ENCODE results near the gene GLTP. TPM values are rescaled to one million over a fixed set of nuclear protein-coding genes. Genes with fewer than 3 reads are reported as not detected.
"Not testable (repeated sequence)": the region's sequence is repeated elsewhere in the genome, so short reads cannot be mapped to it uniquely, and the experiment has no call there.

GLTP gene
- total RNA-seq, 1 experiment from 2014 or later, result 24.0 TPM

DNA sequence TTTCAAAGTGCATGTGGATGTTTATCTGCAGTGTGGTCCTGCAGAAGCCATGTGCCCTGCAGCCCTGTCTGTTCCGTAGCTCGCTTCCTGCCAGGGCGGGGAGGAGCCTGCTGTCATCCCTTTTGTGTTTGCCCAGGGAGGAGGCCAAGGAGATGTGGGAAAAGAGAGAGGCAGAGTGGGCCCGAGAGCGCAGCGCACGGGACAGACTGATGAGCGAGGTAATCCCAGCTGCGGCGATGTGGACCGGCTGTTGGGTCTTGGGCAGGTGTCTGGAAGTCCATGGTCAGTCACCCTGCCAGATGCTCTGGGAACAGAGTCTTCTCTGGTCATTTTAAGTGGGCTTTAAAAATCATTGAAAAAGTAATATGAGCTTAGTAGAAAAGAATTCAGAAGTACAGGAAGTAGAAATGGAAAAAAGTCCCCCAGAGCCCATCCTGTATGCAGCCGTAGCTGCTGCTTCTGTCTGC, 32.5 kb upstream of the GLTP start:
- Histone ChIP-seq H3K4me3 (no peak overlapping the region), H3K36me3 (peaks cover 44% of the 10 kb centered on the region), H3K27me3 (no peaks in the 10 kb centered on the region), H3K9me3 (no peaks in the 10 kb centered on the region)
- no peak for DNase-seq

- H3K36me3 ChIP-seq, result peaks cover 42% of the 10 kb centered on the region
- DNase-seq, result peak; percentile 58
- no peaks in the 10 kb centered on the region for H3K27me3 ChIP-seq
- no peak overlapping the region for H3K4me3 ChIP-seq
- no peaks in the 10 kb centered on the region for H3K9me3 ChIP-seq
Observed at GRCh38 chr12:109910969-109911348, 30.6 kb upstream of the GLTP start.

- peaks cover 38% of the 10 kb centered on the region for H3K36me3 ChIP-seq
- no peaks in the 10 kb centered on the region for H3K27me3 ChIP-seq
- no peak for DNase-seq
- no peak overlapping the region for H3K4me3 ChIP-seq
- no peaks in the 10 kb centered on the region for H3K9me3 ChIP-seq
Observed at GRCh38 chr12:109910254-109910968, 30.1 kb upstream of the GLTP start.

DNA sequence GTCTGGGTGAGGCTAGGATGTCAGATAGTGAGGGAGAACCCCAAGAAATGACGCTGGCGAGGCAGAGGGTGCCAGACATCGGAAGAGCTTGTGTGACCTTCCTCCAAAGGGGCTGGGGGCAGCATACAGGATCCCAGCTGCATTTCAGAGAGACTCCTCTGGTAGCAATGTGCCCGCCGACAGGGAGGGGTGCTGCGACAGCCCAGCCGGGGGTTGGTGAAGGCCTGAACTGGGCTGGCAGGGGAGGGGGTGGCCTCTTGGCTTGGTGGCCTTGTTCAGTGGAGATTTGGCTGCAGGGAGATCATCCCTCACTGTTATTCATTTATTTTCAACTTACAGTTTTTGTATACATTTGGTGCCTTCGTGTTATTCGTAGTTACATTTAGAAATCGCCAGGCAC, 25.0 kb upstream of the GLTP start:
- peaks cover 38% of the 10 kb centered on the region for H3K36me3 ChIP-seq

GRCh38 chr12:109902891-109903418, 22.6 kb upstream of the GLTP start:
- no peaks in the 10 kb centered on the region for H3K27me3 ChIP-seq
- no peak for DNase-seq
- peaks cover 25% of the 10 kb centered on the region for H3K36me3 ChIP-seq
- no peaks in the 10 kb centered on the region for H3K9me3 ChIP-seq
- H3K4me3 ChIP-seq, result no peak overlapping the region

More for the DNA sequence above, 25.0 kb upstream of the GLTP start:
- no peak for DNase-seq
- H3K4me3 ChIP-seq, result no peak overlapping the region
- no peaks in the 10 kb centered on the region for H3K27me3 ChIP-seq
- H3K9me3 ChIP-seq, result no peaks in the 10 kb centered on the region

DNA sequence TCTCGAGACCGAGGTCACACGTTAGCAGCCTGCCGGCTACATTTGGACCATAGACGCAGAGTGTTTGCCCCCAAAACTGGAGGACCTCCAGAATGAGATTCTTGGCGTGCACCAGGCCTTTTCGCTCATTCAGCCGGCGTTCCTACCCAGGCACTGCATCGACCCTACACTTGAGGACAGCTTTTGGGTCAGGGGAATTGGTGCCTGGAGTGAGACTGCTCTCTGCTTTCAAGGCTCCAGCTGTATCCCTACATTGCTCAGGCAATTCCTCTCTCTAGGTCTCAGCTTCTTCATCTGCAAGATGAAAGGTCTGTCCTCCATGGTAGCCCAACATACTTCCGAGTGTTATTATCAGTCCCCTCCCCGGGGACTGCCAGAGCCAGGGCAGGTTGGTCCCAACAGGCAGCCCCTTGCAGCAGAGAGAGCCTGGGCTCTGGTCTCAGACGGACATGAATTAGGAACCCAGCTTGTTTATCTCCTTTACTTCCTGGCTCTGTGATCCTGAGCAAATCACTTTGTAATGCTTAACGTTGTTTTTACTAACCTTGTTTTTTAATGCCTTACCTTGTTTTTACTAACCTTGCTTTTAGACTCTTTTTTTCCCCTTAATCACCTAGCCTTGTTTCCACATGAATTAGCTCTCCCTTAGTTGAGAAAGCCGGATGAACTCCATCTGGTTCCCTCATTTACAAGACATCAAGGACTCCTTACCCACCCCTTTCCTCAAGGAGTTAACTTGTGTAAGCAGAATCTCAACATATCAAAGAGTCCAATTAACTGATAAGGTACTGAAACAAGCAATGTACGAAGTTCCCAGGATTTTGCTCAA, 20.6 kb upstream of the GLTP start:
- DNase-seq, result no peak
- no peaks in the 10 kb centered on the region for H3K9me3 ChIP-seq
- peak overlapping the region; percentile 81 for H3K4me3 ChIP-seq
- no peaks in the 10 kb centered on the region for H3K27me3 ChIP-seq
- H3K36me3 ChIP-seq, result peaks cover 16% of the 10 kb centered on the region

- Histone ChIP-seq H3K27me3 (no peaks in the 10 kb centered on the region), H3K36me3 (peaks cover 16% of the 10 kb centered on the region), H3K9me3 (no peaks in the 10 kb centered on the region), H3K4me3 (peak within 1 kb of the TSS; percentile 81)
- DNase-seq, result peak; percentile 86
Observed at GRCh38 chr12:109899783-109900751, 19.7 kb upstream of the GLTP start, which contains the start of gene TCHP. TSS of gene TCHP (plus strand) at chr12:109900274. CDS start at chr12:109903027, 2,753 bp downstream.

GRCh38 chr12:109899345-109899744, 19.0 kb upstream of the GLTP start:
- DNase-seq, H3K27me3 ChIP-seq, H3K9me3 ChIP-seq: not testable (repeated sequence)
- Histone ChIP-seq H3K4me3 (peak overlapping the region; percentile 81), H3K36me3 (peaks cover 13% of the 10 kb centered on the region)

- DNase-seq, result no peak
- no peak overlapping the region for H3K4me3 ChIP-seq
- no peaks in the 10 kb centered on the region for H3K9me3 ChIP-seq
- no peaks in the 10 kb centered on the region for H3K27me3 ChIP-seq
- H3K36me3 ChIP-seq, result no peaks in the 10 kb centered on the region
Observed at GRCh38 chr12:109897029-109897428, 16.7 kb upstream of the GLTP start.

DNA sequence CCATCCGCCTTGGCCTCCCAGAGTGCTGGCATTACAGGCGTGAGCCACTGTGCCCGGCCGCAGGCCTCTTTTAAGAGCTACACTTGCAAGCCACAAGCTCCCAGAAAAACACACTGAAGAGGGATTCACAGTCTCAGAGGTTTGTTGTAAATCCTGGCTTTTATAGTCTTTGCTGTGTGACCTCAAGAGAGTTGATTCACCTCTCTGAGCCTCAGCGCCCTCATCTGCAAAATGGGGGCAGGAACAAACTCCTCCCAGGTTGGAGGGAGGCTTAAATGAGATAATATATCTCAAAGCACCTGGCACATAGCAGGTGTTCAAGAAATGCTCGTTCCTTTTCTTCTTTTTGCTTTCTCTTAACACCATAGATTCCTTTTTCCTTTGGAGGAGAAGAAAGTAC, 15.8 kb upstream of the GLTP start:
- Histone ChIP-seq H3K36me3 (no peaks in the 10 kb centered on the region), H3K4me3 (no peak overlapping the region), H3K9me3 (no peaks in the 10 kb centered on the region), H3K27me3 (no peaks in the 10 kb centered on the region)
- no peak for DNase-seq

DNA sequence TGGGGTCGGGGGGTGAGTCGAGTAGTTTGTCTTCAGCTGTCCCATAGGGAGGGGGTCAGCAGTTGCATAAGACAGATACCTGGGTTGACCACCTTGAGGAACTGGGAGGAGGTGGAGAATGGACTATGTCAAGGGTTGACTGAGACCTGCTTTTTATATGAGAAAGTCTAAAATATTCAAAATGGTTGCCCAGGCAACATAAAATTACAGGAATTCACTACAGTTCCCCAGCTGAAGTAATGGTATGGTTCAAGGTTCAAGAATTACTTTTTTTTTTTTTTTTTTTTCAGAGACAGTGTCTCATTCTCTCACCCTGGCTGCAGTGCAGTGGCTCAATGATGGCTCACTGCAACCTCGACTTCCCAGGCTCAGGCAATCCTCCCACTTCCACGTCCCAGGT, 14.6 kb upstream of the GLTP start:
- no peak for DNase-seq
- Histone ChIP-seq H3K9me3 (no peaks in the 10 kb centered on the region), H3K4me3 (no peak overlapping the region), H3K36me3 (no peaks in the 10 kb centered on the region), H3K27me3 (no peaks in the 10 kb centered on the region)

GRCh38 chr12:109893261-109893995, 13.1 kb upstream of the GLTP start:
- H3K27me3 ChIP-seq, result no peaks in the 10 kb centered on the region
- no peak for DNase-seq
- H3K36me3 ChIP-seq, result no peaks in the 10 kb centered on the region
- H3K9me3 ChIP-seq, result no peaks in the 10 kb centered on the region
- H3K4me3 ChIP-seq, result no peak overlapping the region

DNA sequence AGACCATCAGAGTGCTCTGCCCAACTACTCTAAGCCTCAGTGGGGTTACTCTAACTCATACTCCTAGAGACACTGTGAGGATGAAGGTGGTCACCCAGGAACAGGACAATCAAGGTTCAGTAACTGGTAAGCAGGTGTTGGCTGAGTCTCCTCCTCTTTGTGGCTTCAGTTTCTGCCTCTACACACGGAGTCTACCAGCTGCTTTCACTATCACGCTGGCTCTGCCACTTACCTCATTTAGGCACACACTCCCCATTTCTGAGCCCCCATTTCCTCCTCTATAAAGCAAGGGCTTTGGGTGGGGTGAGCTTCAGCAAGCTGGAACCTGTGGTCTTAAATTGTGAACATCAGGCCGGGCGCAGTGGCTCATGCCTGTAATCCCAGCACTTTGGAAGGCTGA, 12.4 kb upstream of the GLTP start:
- H3K4me3 ChIP-seq, result no peak overlapping the region
- H3K36me3 ChIP-seq, result no peaks in the 10 kb centered on the region
- H3K9me3 ChIP-seq, result no peaks in the 10 kb centered on the region
- no peak for DNase-seq
- H3K27me3 ChIP-seq, result no peaks in the 10 kb centered on the region

- DNase-seq, result no peak
- H3K36me3 ChIP-seq, result no peaks in the 10 kb centered on the region
Observed at GRCh38 chr12:109892165-109892715, 11.9 kb upstream of the GLTP start.

GRCh38 chr12:109891731-109892130, 11.4 kb upstream of the GLTP start:
- not testable (repeated sequence) for H3K4me3 ChIP-seq

More at GRCh38 chr12:109892165-109892715, 11.9 kb upstream of the GLTP start:
- H3K9me3 ChIP-seq, result no peaks in the 10 kb centered on the region
- no peak overlapping the region for H3K4me3 ChIP-seq
- H3K27me3 ChIP-seq, result no peaks in the 10 kb centered on the region

More at GRCh38 chr12:109891731-109892130, 11.4 kb upstream of the GLTP start:
- DNase-seq, H3K27me3 ChIP-seq, H3K36me3 ChIP-seq, H3K9me3 ChIP-seq: not testable (repeated sequence)

All from MG63 (cell line).